ENCODE measurements around the gene MATK.

DNA sequence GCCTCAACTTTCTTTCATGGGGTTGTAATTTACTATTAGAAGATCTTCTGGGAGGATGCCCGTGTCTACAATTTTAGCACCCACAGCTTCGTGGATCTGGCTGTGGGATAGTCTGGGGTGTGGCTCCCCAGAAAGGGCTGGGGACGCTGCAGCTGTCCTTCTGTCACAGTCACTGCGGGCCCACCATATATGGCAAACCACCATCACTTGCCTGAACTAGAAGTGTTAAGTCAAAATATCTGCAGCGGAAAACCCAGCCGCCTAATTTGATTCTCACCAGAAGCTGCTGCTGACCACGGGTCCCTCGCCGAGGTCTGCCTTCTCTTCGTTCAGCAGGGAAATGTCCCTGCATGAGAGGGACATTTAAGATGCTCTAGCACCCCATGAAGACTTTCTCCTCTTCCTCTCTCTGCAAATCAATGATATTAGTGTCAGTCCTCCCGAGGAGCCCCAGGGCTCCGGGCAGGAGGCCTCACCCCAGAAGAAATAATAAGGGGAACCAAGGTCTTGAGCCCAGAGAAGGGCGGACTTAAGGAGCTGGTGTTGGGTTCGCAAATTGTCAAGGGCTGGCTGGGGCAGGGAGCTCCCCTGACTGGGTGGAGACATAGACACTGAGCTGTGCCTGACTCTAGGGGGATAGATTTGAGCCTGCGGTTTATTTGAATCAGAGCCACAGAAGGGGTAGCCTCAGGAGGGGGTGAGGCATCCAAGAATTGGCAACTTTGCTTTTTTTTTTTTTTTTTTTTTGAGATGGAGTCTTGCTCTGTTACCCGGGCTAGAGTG lies 3.0 kb upstream of the MATK start:
- TF ChIP-seq, protein P1, sequence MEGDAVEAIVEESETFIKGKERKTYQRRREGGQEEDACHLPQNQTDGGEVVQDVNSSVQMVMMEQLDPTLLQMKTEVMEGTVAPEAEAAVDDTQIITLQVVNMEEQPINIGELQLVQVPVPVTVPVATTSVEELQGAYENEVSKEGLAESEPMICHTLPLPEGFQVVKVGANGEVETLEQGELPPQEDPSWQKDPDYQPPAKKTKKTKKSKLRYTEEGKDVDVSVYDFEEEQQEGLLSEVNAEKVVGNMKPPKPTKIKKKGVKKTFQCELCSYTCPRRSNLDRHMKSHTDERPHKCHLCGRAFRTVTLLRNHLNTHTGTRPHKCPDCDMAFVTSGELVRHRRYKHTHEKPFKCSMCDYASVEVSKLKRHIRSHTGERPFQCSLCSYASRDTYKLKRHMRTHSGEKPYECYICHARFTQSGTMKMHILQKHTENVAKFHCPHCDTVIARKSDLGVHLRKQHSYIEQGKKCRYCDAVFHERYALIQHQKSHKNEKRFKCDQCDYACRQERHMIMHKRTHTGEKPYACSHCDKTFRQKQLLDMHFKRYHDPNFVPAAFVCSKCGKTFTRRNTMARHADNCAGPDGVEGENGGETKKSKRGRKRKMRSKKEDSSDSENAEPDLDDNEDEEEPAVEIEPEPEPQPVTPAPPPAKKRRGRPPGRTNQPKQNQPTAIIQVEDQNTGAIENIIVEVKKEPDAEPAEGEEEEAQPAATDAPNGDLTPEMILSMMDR (IDR thresholded peaks at IDR 0.05): no peak
- no peak for TF ChIP-seq POLR2A (IDR thresholded peaks at IDR 0.05)
